Astrocyte (in vitro differentiated cells and primary cell): ENCODE results near the gene TTYH1. TPM values are rescaled to one million over a fixed set of nuclear protein-coding genes. Genes with fewer than 3 reads are reported as not detected.
"Not testable (repeated sequence)": the region's sequence is repeated elsewhere in the genome, so short reads cannot be mapped to it uniquely, and the experiment has no call there.

Source experiments
- DNase-seq: peaks from one replicate; pipeline ENCODE4 v3.0.0-alpha.2; 2010; ENCODE audit warnings: low read depth
- FAIRE-seq: peaks from 2 replicates; lab custom pipeline; 2011; peaks lifted over from hg19 to GRCh38; lab: Jason Lieb, UNC
- H2AFZ ChIP-seq: 2 replicates; pipeline ENCODE4 v1.6.0; 2012; ENCODE audit warnings: low read depth, low read length, inconsistent platforms
- H3K27ac ChIP-seq: 2 replicates; pipeline ENCODE4 v1.5.1; 2011; ENCODE audit warnings: low read depth, low read length, inconsistent platforms
- H3K27me3 ChIP-seq: 2 replicates; pipeline ENCODE4 v1.6.0; 2011; ENCODE audit warnings: low read length, inconsistent platforms; ENCODE audit not compliant: insufficient read depth
- H3K36me3 ChIP-seq: 2 replicates; pipeline ENCODE4 v1.5.1; 2011; ENCODE audit warnings: low read length, inconsistent platforms; ENCODE audit not compliant: insufficient read depth
- H3K4me1 ChIP-seq: 2 replicates; pipeline ENCODE4 v1.5.1; 2011; ENCODE audit warnings: low read length, inconsistent platforms; ENCODE audit not compliant: insufficient read depth
- H3K4me2 ChIP-seq: 2 replicates; pipeline ENCODE4 v1.6.0; 2012; ENCODE audit warnings: low read length, inconsistent platforms
- H3K4me3 ChIP-seq: 2 replicates; pipeline ENCODE4 v1.5.1; 2011; ENCODE audit warnings: low read depth, mild to moderate bottlenecking, low read length, inconsistent platforms; ENCODE audit not compliant: insufficient read depth
- H3K79me2 ChIP-seq: 2 replicates; pipeline ENCODE4 v1.6.0; 2012; ENCODE audit warnings: mild to moderate bottlenecking, low read length, inconsistent platforms; ENCODE audit not compliant: insufficient read depth
- H3K9ac ChIP-seq: 2 replicates; pipeline ENCODE4 v1.6.0; 2012; ENCODE audit warnings: mild to moderate bottlenecking, low read length, inconsistent platforms
- H3K9me3 ChIP-seq: 2 replicates; pipeline ENCODE4 v1.5.1; 2012; ENCODE audit warnings: low read depth, mild to moderate bottlenecking, low read length, inconsistent platforms; ENCODE audit not compliant: insufficient read depth
- H4K20me1 ChIP-seq: 2 replicates; pipeline ENCODE4 v1.6.0; 2012; ENCODE audit warnings: low read length, inconsistent platforms; ENCODE audit not compliant: insufficient read depth
- H3K27ac Mint-ChIP-seq: one replicate; pipeline ENCODE4 v1.8.0; 2021; ENCODE audit warnings: mild to moderate bottlenecking, mixed read lengths; ENCODE audit not compliant: unreplicated experiment
- H3K27me3 Mint-ChIP-seq: one replicate; pipeline ENCODE4 v1.8.0; 2021; ENCODE audit warnings: low read depth, mixed read lengths; ENCODE audit not compliant: unreplicated experiment
- H3K36me3 Mint-ChIP-seq: one replicate; pipeline ENCODE4 v1.8.0; 2021; ENCODE audit warnings: low read depth, mixed read lengths; ENCODE audit not compliant: unreplicated experiment
- H3K4me1 Mint-ChIP-seq: one replicate; pipeline ENCODE4 v1.8.0; 2021; ENCODE audit warnings: low read depth, mixed read lengths; ENCODE audit not compliant: unreplicated experiment
- H3K4me3 Mint-ChIP-seq: one replicate; pipeline ENCODE4 v1.8.0; 2021; ENCODE audit warnings: mild to moderate bottlenecking, moderate library complexity, mixed read lengths; ENCODE audit not compliant: unreplicated experiment
- H3K9me3 Mint-ChIP-seq: one replicate; pipeline ENCODE4 v1.8.0; 2021; ENCODE audit warnings: mild to moderate bottlenecking, mixed read lengths; ENCODE audit not compliant: unreplicated experiment
- CTCF ChIP-seq: IDR thresholded peaks from 2 replicates; pipeline ENCODE4 v1.5.1; 2011; ENCODE audit warnings: low read depth, mild to moderate bottlenecking, inconsistent platforms, low read length, moderate library complexity; ENCODE audit not compliant: insufficient read depth
- EZH2 ChIP-seq: IDR thresholded peaks from 2 replicates; pipeline ENCODE4 v1.6.1; 2012; ENCODE audit warnings: mild to moderate bottlenecking, low read length, inconsistent platforms; ENCODE audit not compliant: insufficient read depth
- total RNA-seq: library from RNA; stranded (reverse); gene quantifications from 2 replicates; pipeline ENCODE4 v1.2.1, GENCODE V29; 2021

TTYH1 gene
- total RNA-seq, 1 donor from 2014 or later: 8.4 TPM

- FAIRE-seq: no peak
- no peak overlapping the region for H3K27ac Mint-ChIP-seq
- peaks cover 35% of the 10 kb centered on the region for H3K27me3 Mint-ChIP-seq
These were observed 36.0 kb upstream of the TTYH1 start for GRCh38 chr19:54379187-54379678.

GRCh38 chr19:54380897-54381296 is 34.4 kb upstream of the TTYH1 start:
- TF ChIP-seq EZH2: no peak
- TF ChIP-seq CTCF: no peak
- peaks cover 5% of the 10 kb centered on the region for H3K9me3 Mint-ChIP-seq
- no peaks in the 10 kb centered on the region for H3K4me1 ChIP-seq
- H3K4me3 ChIP-seq: no peak overlapping the region
- H3K36me3 Mint-ChIP-seq: no peaks in the 10 kb centered on the region
- no peak for DNase-seq
- no peak overlapping the region for H3K4me2 ChIP-seq
- H3K9ac ChIP-seq: no peak overlapping the region
- H3K79me2 ChIP-seq: no peaks in the 10 kb centered on the region
- no peak overlapping the region for H2AFZ ChIP-seq
- no peak for FAIRE-seq
- H3K4me1 Mint-ChIP-seq: no peaks in the 10 kb centered on the region
- no peak overlapping the region for H3K27ac Mint-ChIP-seq
- H3K36me3 ChIP-seq: no peaks in the 10 kb centered on the region
- no peaks in the 10 kb centered on the region for H3K27me3 ChIP-seq
- no peaks in the 10 kb centered on the region for H3K9me3 ChIP-seq
- H3K27ac ChIP-seq: no peak overlapping the region
- H3K27me3 Mint-ChIP-seq: peaks cover 33% of the 10 kb centered on the region
- no peaks in the 10 kb centered on the region for H4K20me1 ChIP-seq
- no peak overlapping the region for H3K4me3 Mint-ChIP-seq

More at GRCh38 chr19:54379187-54379678, 36.0 kb upstream of the TTYH1 start:
- Histone ChIP-seq H3K36me3 (no peaks in the 10 kb centered on the region), H3K4me1 (no peaks in the 10 kb centered on the region), H3K9me3 (no peaks in the 10 kb centered on the region), H3K9ac (no peak overlapping the region), H3K4me2 (no peak overlapping the region), H2AFZ (no peak overlapping the region), H3K27me3 (no peaks in the 10 kb centered on the region), H3K27ac (no peak overlapping the region), H3K4me3 (no peak overlapping the region), H4K20me1 (no peaks in the 10 kb centered on the region), H3K79me2 (no peaks in the 10 kb centered on the region)
- no peak for DNase-seq
- Mint-ChIP-seq H3K9me3 (peaks cover 3% of the 10 kb centered on the region), H3K36me3 (peaks cover 3% of the 10 kb centered on the region), H3K4me1 (no peaks in the 10 kb centered on the region), H3K4me3 (no peak overlapping the region)
- TF ChIP-seq CTCF: no peak
- no peak for TF ChIP-seq EZH2

- H3K27me3 ChIP-seq, H2AFZ ChIP-seq, H3K79me2 ChIP-seq, H3K36me3 Mint-ChIP-seq, FAIRE-seq, H3K4me3 Mint-ChIP-seq, H3K27ac ChIP-seq, H3K36me3 ChIP-seq, H3K4me1 ChIP-seq, DNase-seq, H3K4me2 ChIP-seq, H3K9me3 Mint-ChIP-seq, H3K4me1 Mint-ChIP-seq, H3K9me3 ChIP-seq, H3K27ac Mint-ChIP-seq, H3K4me3 ChIP-seq, H4K20me1 ChIP-seq, H3K9ac ChIP-seq: not testable (repeated sequence)
- peaks cover 30% of the 10 kb centered on the region for H3K27me3 Mint-ChIP-seq
These were observed 33.2 kb upstream of the TTYH1 start for GRCh38 chr19:54382041-54382440.
